GM15510 (cell line): Measurements from ENCODE around the gene MPZL2.

Experiments
- POLR2A ChIP-seq: IDR thresholded peaks from 3 replicates; pipeline ENCODE4 v1.6.1; 2011; ENCODE audit warnings: borderline replicate concordance; ENCODE audit not compliant: insufficient read length; ENCODE audit errors: extremely low read depth

MPZL2 gene

DNA sequence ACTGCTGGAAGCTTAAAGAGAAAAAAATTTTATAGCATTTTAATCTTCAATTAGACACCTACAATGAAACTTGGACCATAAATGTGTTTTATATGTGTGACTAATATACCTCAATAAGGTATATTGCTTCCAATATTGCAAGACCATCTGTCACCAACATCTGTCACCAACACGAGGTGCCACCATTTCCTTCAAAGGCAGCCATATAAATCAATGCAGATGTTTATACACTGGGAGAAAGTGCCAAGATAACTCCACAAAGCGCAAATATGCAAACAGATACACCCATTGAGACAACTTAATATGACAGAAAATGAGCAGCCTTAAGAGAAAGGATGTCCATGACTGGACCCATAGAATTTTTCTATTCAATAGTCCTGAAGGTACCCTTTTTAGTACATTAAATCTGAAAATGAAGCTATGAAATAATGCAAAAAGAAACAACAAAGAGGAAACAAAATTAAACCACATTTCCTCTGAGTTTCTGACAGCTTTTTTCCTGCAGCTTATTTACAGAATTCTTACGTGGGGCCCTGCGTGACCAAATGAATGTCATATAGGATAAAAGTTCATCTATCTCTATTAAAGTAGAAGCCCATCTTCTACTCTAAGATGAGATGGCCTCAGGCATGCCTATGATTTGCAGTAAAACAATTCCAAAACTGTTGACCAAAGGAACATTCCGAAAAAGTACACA, 24.4 kb downstream of the MPZL2 start:
- TF ChIP-seq POLR2A = no peak

DNA sequence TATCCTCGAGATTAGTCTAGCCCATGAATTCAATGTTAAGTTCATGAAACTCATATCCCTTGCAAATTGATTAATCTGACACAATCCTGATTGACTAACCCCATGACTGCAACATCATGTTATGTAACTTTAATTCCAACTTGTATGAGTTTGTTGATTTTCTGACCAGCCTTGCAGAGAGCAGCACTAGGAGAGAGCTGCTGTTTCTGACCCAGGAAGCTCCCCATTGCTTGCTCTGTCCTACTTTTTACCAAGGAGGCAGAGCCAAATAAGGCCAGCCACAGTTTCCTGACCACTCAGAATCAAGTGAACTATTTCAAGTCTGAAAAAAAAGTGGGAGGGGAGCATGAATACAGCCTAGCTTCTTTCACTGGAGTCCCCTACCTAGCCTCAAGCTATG, 25.2 kb downstream of the MPZL2 start:
- no peak for TF ChIP-seq POLR2A

DNA sequence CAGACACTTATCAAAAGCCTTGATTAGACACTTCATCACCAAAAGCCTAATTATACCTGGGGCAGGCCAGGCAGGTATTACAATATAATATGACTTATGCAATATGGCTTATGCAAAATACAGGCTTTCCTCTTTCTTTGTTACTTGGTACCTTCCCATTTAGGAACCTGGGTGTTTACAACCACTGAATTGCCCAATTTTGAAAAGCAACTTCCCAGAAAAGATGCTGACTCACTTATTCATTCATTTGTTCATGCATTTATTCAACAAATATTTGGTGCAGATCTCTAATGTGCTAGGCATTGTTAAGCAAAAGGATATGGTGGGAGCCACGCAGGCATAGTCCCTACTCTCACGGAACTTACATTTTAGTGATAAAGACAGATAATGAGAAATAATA, 25.7 kb downstream of the MPZL2 start:
- no peak for TF ChIP-seq POLR2A

GRCh38 chr11:118236170-118236569, 27.9 kb downstream of the MPZL2 start:
- TF ChIP-seq POLR2A = no peak

DNA sequence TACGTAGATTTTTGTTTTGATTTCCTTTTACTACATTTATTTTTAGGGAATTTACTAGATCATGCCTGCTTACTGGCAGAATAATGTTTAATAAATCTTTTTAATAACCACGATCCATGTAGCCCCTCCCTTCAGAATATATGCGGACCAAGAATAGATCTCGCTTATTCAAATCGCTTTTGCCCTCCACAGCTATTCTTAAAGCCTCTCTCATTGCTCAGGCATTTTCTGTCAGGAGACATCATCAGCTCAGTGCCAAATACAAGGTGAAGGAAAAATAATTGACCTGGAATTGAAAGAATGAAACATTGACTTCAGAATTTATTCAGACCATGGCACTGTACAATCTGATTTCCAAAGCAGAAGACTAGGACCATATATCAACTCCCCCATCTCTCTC, 29.3 kb downstream of the MPZL2 start:
- no peak for TF ChIP-seq POLR2A

- no peak for TF ChIP-seq POLR2A
Measured at GRCh38 chr11:118233850-118234249, 30.2 kb downstream of the MPZL2 start.

DNA sequence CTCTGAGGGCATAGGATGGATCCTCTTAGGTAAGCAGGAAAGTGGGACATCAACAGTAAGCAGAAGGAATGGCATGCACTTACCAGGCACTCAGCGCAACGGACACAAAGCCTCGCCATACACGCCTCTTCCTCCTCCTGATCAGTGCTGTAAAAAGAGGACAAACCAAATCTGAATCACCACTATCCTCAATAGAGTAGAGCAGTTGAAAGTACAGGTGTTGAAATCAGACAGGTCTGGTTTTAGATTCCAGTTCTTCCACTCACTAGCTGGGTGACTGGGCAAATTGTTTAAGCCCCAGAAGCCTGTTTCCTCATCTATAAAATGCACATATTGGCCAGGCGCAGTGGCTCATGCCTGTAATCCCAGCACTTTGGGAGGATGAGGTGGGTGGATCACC, 30.7 kb downstream of the MPZL2 start:
- no peak for TF ChIP-seq POLR2A

DNA sequence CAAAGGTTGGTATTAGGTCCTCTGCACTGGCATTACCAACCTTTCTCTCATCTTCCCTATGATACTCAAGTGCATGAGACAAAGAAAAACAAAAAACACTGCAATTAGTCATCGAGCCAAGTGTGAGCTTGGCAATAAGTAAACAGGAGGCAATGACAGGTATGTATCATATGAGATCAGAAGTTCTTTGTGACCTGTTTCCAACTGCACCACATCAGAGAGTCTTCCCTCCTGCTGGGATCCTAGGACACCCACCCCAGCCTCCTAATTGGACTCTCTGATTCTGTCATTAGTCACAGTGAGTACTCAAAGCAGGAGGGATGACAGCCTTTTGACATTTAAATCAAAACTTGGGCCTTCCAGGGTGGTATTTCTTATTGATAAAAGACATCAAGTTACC, 31.4 kb downstream of the MPZL2 start:
- no peak for TF ChIP-seq POLR2A

DNA sequence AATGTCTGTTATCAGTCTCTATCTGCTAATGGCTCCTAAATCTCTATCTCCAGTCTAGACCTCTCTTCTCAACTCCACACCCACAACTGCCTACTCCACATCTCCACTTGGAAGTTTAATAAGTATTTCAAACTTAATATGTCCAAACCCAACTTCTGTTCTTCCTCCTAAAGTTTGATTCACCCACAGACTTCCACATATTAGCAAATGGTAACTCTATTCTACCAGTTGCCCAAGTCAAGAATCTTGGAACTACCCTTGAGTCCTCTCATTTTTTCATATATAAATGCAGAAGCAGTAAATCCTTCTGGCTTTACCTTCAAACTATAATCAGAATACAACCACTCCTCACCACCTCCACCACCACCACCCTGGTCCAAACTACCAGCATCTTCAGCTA, 32.6 kb downstream of the MPZL2 start:
- no peak for TF ChIP-seq POLR2A

- no peak for TF ChIP-seq POLR2A
Measured at GRCh38 chr11:118230088-118230487, 34.0 kb downstream of the MPZL2 start.

DNA sequence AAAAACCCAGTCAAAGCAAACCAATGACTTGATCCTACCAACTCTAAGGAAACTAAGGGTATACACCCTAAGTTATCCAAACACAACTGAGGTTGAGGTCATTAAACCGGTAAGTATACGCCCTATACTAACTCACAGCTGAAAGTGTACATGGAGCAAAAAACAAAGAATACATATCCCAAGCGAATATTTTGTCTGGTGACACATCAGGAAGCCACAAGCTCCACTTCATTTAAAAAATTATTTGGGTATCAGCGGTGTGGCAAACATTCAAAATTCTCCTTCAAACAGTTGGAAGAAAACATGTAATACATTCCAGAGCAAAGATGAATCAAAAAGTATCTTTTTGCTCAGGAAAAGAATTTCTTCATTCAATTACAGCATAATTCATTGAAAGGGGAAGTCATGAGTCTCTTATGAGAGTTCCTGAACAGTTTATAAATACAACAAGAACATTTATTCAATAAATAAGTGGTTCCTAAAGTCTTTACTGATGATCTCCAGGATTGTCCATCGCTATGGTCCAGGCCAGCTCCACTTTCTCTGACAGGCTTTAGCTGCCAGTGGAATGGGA, 34.7 kb downstream of the MPZL2 start:
- no peak for TF ChIP-seq POLR2A

GRCh38 chr11:118227865-118228785, 36.0 kb downstream of the MPZL2 start:
- TF ChIP-seq POLR2A = no peak

GRCh38 chr11:118226781-118227180, 37.3 kb downstream of the MPZL2 start:
- TF ChIP-seq POLR2A = no peak

DNA sequence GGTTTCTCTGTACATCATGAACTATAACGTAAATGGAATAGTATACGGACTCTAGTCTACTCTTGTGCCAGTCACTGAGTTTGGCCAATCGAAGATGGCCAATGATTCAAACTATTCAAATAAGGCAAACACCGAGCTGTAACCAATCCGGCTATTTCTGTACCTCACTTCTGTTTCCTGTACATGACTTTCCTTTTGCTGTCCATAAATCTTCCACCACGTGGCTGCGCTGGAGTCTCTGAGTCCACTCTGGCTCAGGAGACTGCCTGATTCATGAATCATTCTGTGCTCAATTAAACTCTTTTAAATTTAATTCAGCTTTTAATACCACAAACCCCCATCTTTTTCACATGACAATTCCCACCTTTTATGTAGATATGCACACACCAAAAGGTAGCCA, 37.8 kb downstream of the MPZL2 start:
- no peak for TF ChIP-seq POLR2A

DNA sequence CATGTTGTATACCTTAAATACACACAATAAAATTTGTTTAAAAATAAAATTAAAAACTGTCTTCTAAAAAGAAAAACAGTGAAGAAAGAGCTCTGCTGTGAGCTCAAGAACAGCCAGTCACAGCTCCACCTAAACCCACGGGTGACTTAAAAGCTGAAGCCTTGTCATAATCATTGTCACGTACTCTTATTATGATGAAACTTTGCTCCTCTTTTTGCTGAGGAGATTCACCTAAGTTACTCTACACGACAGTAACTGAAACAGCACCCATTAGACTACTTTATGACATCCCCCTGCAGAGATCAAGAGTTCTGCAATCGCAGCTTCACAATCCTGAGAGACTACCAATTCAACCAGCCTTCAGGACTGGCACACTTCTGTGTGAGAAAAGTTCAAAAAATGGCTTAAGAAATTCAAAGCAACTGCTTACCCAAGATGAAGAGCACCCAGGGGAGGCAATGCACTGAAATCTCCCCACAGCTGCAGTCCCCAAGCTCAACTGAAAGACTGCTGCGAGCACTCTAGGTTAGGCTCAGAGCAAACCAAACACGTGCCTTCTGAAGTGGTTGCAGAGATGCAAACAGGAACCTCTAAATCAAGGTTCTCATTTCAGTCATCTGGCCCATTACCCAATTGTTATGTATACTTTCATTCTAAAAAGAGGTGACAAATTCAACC, 39.4 kb downstream of the MPZL2 start, which contains the start of gene JAML:
Gene JAML, minus strand, starts transcription at position 501 of the 678 bp plus-strand sequence. CDS start 10,145 bp downstream, outside the sequence.
- TF ChIP-seq POLR2A = no peak

- TF ChIP-seq POLR2A = no peak
Measured at GRCh38 chr11:118223992-118224391, 40.1 kb downstream of the MPZL2 start.

DNA sequence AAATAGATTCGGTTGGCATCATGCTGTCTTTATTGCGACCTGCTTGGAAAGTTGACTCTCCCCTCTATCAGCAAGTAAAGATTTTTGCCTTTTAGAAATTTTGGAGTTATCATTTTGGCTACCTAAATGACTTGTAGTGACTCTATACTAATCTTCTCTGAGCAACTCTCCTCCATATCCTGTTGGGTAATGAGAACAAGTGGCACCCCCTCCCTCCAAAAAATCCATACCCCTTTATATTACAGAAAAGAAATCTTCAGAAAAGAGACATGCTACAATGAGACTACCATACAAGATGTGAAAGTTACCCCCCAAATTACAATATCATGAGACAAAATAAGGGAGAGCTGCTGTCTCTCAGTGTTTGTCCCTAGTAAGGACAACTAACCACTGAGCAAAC, 40.5 kb downstream of the MPZL2 start:
- no peak for TF ChIP-seq POLR2A
